ENCODE results near the gene THSD7A.

Gene THSD7A

DNA sequence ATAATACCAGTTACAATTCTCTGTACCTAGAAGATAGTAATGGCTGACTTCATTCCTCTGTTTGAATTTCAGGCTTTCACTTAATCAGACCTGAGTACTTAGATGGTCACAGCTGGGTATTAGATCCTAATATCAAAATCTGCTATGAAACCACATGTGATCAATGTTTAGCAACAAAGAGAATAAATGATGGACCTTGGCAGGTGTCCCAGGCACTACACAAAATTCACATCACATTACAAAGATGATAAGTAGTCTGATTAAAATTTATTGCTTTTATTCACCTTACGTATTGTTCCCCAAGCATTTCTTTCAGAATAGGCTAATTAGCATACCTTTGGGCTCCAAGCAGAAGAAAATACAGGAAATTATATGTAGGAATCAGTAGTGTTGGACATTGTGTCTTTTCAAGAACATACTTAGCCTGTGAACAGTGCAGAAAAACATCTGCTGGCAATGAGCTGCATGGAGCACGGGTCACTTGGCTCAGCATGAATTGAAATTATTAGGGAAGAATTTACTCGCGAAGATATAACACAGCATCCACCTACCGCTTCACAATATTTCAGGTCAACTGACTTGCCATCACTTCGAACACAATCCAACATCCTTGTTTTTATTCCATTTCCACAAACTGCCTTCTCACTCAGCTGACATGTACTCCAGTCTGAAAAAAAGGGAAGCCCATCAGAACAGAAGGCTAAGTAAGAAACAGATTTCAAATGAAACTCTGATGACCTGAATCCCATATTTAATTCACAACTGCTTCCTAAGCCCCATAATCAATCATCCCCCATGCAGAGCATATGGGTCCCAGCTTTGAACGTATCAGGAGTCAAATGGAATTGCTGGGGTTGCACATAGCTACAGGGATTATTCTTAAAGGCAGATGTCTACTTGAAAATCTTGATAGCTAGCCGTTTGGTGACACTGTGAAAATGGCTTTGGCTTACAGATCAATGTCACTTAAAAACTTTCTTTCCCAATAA lies 421.0 kb downstream of the THSD7A start:
- no peak for DNase-seq (ENCODE audit: extremely low read depth, insufficient read length)
- Histone ChIP-seq H3K36me3 (ENCODE audit: control insufficient read depth, insufficient read depth, low read length) (no peaks in the 10 kb centered on the region), H3K4me3 (replicated peaks; ENCODE audit: low read depth, low read length) (no peak overlapping the region), H3K27me3 (replicated peaks; ENCODE audit: control insufficient read depth, insufficient read depth, low read length) (no peaks in the 10 kb centered on the region)
- TF ChIP-seq, protein P1, sequence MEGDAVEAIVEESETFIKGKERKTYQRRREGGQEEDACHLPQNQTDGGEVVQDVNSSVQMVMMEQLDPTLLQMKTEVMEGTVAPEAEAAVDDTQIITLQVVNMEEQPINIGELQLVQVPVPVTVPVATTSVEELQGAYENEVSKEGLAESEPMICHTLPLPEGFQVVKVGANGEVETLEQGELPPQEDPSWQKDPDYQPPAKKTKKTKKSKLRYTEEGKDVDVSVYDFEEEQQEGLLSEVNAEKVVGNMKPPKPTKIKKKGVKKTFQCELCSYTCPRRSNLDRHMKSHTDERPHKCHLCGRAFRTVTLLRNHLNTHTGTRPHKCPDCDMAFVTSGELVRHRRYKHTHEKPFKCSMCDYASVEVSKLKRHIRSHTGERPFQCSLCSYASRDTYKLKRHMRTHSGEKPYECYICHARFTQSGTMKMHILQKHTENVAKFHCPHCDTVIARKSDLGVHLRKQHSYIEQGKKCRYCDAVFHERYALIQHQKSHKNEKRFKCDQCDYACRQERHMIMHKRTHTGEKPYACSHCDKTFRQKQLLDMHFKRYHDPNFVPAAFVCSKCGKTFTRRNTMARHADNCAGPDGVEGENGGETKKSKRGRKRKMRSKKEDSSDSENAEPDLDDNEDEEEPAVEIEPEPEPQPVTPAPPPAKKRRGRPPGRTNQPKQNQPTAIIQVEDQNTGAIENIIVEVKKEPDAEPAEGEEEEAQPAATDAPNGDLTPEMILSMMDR (IDR thresholded peaks at IDR 0.05; ENCODE audit: insufficient read depth, low read length, poor library complexity, severe bottlenecking): no peak

DNA sequence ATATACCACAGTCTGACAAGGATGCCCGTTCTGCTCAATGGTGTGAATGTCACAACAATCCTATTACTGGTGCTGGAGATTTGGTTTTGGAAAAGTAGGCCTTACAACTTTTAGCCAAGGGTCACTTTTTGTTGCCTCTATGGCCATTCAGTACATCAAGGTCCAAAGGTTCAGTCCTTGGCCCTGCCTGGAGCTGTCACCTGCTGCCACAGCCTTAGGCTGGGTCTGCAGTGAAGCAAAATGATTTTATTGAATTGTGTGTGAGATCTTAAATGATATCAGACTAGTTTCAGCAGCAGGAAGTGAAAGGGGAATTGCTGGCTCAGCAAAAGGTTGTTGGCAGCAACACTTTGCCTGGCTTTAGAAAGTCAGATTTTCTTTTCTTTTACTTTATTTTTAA lies 427.6 kb downstream of the THSD7A start:
- DNase-seq (ENCODE audit: extremely low read depth, insufficient read length): no peak
- TF ChIP-seq, protein P1 (IDR thresholded peaks at IDR 0.05; ENCODE audit: insufficient read depth, low read length, poor library complexity, severe bottlenecking): no peak
- H3K27me3 ChIP-seq (replicated peaks; ENCODE audit: control insufficient read depth, insufficient read depth, low read length): no peaks in the 10 kb centered on the region
- H3K4me3 ChIP-seq (replicated peaks; ENCODE audit: low read depth, low read length): no peak overlapping the region
- H3K36me3 ChIP-seq (ENCODE audit: control insufficient read depth, insufficient read depth, low read length): no peaks in the 10 kb centered on the region

DNA sequence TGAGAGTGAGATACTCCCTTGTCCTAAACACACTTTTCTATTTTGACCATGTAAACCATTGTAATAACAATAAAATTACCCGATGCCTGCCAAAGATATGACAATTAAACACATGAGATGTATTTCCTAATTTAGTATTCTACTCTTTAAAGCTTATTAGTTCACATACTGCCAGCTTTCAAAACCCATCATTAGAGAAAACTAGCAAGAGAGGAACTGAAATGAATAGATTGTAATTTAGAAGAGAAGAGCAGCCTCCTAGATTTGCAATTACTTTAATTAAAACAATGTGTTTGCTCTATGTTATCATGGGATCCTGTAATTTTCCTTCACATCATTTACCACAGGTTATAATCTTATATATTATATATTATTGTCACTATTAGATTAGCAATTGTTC lies 428.2 kb downstream of the THSD7A start:
- H3K27me3 ChIP-seq (replicated peaks; ENCODE audit: control insufficient read depth, insufficient read depth, low read length): no peaks in the 10 kb centered on the region
- TF ChIP-seq, protein P1 (IDR thresholded peaks at IDR 0.05; ENCODE audit: insufficient read depth, low read length, poor library complexity, severe bottlenecking): no peak
- H3K36me3 ChIP-seq (ENCODE audit: control insufficient read depth, insufficient read depth, low read length): no peaks in the 10 kb centered on the region
- no peak overlapping the region for H3K4me3 ChIP-seq (replicated peaks; ENCODE audit: low read depth, low read length)
- no peak for DNase-seq (ENCODE audit: extremely low read depth, insufficient read length)

DNA sequence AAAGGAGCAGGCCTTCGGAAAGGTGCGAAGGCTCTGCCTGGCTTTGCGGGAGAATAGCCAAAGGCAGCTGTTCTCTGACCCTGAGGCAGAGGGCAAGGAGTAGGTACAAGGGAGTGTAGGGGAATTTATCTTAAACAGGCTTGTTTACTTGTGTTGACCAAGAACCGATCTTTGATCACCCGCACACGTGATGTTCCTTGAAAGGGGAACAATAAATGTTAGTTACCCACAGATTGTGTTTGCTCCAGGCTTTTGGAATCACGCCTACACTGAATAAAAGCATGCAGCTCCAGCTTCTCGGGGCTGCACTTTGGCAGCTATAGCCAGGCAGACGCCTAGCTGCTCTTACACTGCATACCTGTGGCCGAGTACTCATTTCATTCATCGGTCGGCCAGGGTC lies 437.6 kb downstream of the THSD7A start:
- H3K27me3 ChIP-seq (replicated peaks; ENCODE audit: control insufficient read depth, insufficient read depth, low read length): no peaks in the 10 kb centered on the region
- no peak overlapping the region for H3K4me3 ChIP-seq (replicated peaks; ENCODE audit: low read depth, low read length)
- no peaks in the 10 kb centered on the region for H3K36me3 ChIP-seq (ENCODE audit: control insufficient read depth, insufficient read depth, low read length)
- no peak for DNase-seq (ENCODE audit: extremely low read depth, insufficient read length)
- TF ChIP-seq, protein P1 (IDR thresholded peaks at IDR 0.05; ENCODE audit: insufficient read depth, low read length, poor library complexity, severe bottlenecking): no peak

DNA sequence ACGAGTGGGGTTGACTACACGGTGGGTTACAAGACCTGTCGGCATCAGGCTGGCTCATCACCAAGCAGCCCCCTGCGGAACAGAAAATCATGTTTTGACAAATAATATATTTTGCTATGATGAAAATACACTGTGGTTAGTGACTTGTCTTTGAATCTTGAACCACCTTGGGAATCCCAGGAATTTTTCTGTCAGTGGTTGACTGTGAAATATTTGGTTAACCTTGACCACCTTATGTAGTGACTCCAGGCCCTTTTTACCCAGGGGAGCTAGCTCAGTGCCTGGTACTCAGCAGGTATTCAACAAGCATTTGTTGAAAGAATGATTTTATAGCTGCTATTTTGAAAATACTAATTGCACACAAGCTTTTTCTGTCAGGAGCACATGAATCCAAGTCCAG lies 452.4 kb downstream of the THSD7A start:
- H3K4me3 ChIP-seq (replicated peaks; ENCODE audit: low read depth, low read length): no peak overlapping the region
- DNase-seq (ENCODE audit: extremely low read depth, insufficient read length): no peak
- H3K36me3 ChIP-seq (ENCODE audit: control insufficient read depth, insufficient read depth, low read length): no peaks in the 10 kb centered on the region
- no peaks in the 10 kb centered on the region for H3K27me3 ChIP-seq (replicated peaks; ENCODE audit: control insufficient read depth, insufficient read depth, low read length)
- TF ChIP-seq, protein P1 (IDR thresholded peaks at IDR 0.05; ENCODE audit: insufficient read depth, low read length, poor library complexity, severe bottlenecking): no peak

Data from GM06990 (cell line).